ENCODE data around the gene FAU.

The FAU gene

GRCh38 chr11:65071907-65072630, 49.9 kb downstream of the FAU start:
- no peak for DNase-seq

All from NCI-H774 (cell line).